ENCODE results near the gene RNF224. TPM values are rescaled to one million over a fixed set of nuclear protein-coding genes. Genes with fewer than 3 reads are reported as not detected.

RNF224 gene
- total and polyA plus RNA-seq, 2 of the 13 experiments (the other 11 are each of a cell fraction or from before 2014, with no cell fraction given): 0.09 TPM; not detected in 1

DNA sequence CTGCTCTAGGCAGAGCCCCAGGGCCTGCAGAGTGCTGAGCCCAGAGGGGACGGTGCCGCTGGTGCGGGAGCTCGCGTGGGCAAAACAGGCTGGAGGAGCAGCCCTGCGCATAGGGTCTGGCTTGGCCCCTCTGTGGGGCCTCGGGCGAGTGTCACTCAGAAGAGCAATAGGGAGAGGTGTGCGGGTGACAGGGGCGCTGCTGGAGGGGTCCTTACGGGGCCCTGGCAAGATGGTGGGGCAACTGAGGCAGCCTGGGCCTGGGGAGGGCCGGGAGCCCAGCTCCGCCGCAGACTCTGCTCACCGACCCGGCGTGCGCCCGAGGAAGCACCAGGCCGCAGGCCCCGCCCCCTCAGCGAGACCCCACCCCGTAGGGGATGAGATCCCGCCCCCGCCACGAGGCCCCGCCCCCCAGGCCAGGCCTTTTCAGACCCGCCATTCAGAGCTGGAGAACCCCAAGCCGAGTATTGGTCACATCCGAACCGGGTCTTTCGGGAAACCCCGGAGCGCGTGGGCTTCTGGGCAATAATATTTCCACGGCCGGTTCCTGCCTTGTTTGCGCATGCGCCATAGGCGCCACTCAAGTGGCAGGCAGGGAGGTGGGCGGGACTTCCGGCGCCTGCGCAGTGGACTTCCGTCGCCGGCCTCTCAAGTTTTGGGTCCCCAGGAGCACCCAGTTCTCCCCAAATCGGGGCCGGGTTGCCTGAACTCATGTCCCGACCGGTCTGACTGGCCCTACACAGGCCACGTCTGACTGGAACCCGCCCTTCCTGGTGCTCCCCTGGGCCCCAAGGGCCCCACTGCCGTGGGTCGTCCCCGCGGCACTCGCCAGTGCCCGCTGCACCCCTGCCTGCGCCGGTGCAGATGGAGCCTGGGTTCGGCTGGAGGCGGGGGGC, 4.0 kb upstream of the RNF224 start (continued):
- no peak for TF ChIP-seq ZNF569 (CRISPR knock-in tag; IDR thresholded peaks at IDR 0.05; ENCODE audit: borderline replicate concordance)
- no peak for TF ChIP-seq IRX3 (CRISPR knock-in tag; IDR thresholded peaks at IDR 0.05; ENCODE audit: borderline replicate concordance, low read depth)
- TF ChIP-seq GFI1 (CRISPR knock-in tag; IDR thresholded peaks at IDR 0.05; ENCODE audit: borderline replicate concordance): no peak
- TF ChIP-seq, protein P1, sequence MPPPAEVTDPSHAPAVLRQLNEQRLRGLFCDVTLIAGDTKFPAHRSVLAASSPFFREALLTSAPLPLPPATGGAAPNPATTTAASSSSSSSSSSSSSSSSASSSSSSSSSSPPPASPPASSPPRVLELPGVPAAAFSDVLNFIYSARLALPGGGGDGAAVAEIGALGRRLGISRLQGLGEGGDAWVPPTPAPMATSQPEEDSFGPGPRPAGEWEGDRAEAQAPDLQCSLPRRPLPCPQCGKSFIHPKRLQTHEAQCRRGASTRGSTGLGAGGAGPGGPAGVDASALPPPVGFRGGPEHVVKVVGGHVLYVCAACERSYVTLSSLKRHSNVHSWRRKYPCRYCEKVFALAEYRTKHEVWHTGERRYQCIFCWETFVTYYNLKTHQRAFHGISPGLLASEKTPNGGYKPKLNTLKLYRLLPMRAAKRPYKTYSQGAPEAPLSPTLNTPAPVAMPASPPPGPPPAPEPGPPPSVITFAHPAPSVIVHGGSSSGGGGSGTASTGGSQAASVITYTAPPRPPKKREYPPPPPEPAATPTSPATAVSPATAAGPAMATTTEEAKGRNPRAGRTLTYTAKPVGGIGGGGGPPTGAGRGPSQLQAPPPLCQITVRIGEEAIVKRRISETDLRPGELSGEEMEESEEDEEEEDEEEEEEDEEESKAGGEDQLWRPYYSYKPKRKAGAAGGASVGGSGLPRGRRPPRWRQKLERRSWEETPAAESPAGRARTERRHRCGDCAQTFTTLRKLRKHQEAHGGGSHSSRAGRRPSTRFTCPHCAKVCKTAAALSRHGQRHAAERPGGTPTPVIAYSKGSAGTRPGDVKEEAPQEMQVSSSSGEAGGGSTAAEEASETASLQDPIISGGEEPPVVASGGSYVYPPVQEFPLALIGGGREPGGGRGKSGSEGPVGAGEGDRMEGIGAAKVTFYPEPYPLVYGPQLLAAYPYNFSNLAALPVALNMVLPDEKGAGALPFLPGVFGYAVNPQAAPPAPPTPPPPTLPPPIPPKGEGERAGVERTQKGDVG (CRISPR knock-in tag; IDR thresholded peaks at IDR 0.05; ENCODE audit: borderline replicate concordance): no peak
- no peak; the same call in 1 of the 2 replicates for TF ChIP-seq ARNT2 (CRISPR knock-in tag; IDR thresholded peaks at IDR 0.05; ENCODE audit: low read depth)
- TF ChIP-seq NFKB2 (CRISPR knock-in tag; IDR thresholded peaks at IDR 0.05; ENCODE audit: borderline replicate concordance): no peak
- no peak for TF ChIP-seq GLI4 (CRISPR knock-in tag; IDR thresholded peaks at IDR 0.05; ENCODE audit: borderline replicate concordance)
- TF ChIP-seq TCF12 (IDR thresholded peaks at IDR 0.05): no peak
- no peak for TF ChIP-seq TCF12 (CRISPR knock-in tag; IDR thresholded peaks at IDR 0.05)
- TF ChIP-seq NR0B2 (CRISPR knock-in tag; IDR thresholded peaks at IDR 0.05): peak; percentile 51; the same call in 1 of the 2 replicates
- TF ChIP-seq ASH2L (IDR thresholded peaks at IDR 0.05; ENCODE audit: insufficient read length, low read depth, low read length): peak; percentile 38
- peak; percentile 60 for TF ChIP-seq U2AF1 (optimal IDR thresholded peaks at IDR 0.05; ENCODE audit: low read depth, low read length)
- no peak for TF ChIP-seq ZNF44 (CRISPR knock-in tag; IDR thresholded peaks at IDR 0.05)
- TF ChIP-seq TSC22D2 (CRISPR knock-in tag; IDR thresholded peaks at IDR 0.05; ENCODE audit: borderline replicate concordance): no peak
- peak; percentile 27; the same call in 1 of the 2 replicates for TF ChIP-seq GATA4 (IDR thresholded peaks at IDR 0.05; ENCODE audit: borderline replicate concordance, low read depth)
- TF ChIP-seq KDM5A (IDR thresholded peaks at IDR 0.05; ENCODE audit: borderline replicate concordance, low read length): peak; percentile 86
- no peak for TF ChIP-seq ZBTB21 (CRISPR knock-in tag; IDR thresholded peaks at IDR 0.05)
- TF ChIP-seq STAT5B (CRISPR knock-in tag; IDR thresholded peaks at IDR 0.05): no peak
- TF ChIP-seq ZFP41 (CRISPR knock-in tag; IDR thresholded peaks at IDR 0.05; ENCODE audit: borderline replicate concordance): no peak
- TF ChIP-seq SMAD3 (CRISPR knock-in tag; IDR thresholded peaks at IDR 0.05): no peak
- no peak for TF ChIP-seq NR2F2 (IDR thresholded peaks at IDR 0.05; ENCODE audit: borderline replicate concordance, low read depth)
- no peak; the same call in 1 of the 2 replicates for TF ChIP-seq ZNF615 (CRISPR knock-in tag; IDR thresholded peaks at IDR 0.05; ENCODE audit: borderline replicate concordance)
- no peak for TF ChIP-seq ZNF781 (CRISPR knock-in tag; IDR thresholded peaks at IDR 0.05; ENCODE audit: borderline replicate concordance, not compliant biosample characterization)
- TF ChIP-seq JARID2 (CRISPR knock-in tag; IDR thresholded peaks at IDR 0.05; ENCODE audit: insufficient replicate concordance): no peak
- no peak for TF ChIP-seq KLF9 (CRISPR knock-in tag; IDR thresholded peaks at IDR 0.05; ENCODE audit: low read depth)
- TF ChIP-seq YEATS2 (CRISPR knock-in tag; IDR thresholded peaks at IDR 0.05; ENCODE audit: borderline replicate concordance): no peak; the same call in 1 of the 2 replicates
- TF ChIP-seq SRF (IDR thresholded peaks at IDR 0.05; ENCODE audit: low read depth, low read length): no peak
